ENCODE data around the gene LURAP1L.

DNA sequence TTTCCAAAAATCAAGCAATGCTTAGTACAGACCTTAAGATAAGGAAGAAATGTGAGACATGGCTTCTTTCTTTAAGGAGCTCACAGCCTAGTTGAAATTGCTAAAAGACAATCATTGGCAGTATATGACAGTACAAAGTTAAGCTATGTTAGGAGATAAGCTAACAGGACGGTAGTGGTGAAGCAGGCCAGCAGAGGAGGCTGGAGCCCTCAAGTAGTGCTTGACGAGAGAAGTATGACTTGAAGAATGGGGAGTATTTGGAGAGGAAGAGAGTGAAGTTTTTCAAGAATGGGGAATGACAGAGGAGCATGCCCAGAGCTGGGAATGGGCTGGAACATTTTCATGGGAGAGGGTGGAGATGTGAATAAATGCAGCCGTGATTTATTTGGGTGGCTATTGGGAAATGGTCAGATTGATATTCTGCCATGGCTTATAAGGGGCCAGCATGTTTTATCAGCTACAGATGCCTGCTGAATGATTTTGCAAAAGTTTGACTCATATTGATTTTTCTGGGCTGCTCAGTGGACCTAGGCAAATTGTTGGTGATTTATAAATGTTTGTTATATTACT lies 43.7 kb downstream of the LURAP1L start:
- TF ChIP-seq, protein P1, sequence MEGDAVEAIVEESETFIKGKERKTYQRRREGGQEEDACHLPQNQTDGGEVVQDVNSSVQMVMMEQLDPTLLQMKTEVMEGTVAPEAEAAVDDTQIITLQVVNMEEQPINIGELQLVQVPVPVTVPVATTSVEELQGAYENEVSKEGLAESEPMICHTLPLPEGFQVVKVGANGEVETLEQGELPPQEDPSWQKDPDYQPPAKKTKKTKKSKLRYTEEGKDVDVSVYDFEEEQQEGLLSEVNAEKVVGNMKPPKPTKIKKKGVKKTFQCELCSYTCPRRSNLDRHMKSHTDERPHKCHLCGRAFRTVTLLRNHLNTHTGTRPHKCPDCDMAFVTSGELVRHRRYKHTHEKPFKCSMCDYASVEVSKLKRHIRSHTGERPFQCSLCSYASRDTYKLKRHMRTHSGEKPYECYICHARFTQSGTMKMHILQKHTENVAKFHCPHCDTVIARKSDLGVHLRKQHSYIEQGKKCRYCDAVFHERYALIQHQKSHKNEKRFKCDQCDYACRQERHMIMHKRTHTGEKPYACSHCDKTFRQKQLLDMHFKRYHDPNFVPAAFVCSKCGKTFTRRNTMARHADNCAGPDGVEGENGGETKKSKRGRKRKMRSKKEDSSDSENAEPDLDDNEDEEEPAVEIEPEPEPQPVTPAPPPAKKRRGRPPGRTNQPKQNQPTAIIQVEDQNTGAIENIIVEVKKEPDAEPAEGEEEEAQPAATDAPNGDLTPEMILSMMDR (conservative IDR thresholded peaks at IDR 0.05; ENCODE audit: low read length) = no peak
- no peak for TF ChIP-seq EZH2phosphoT487 (IDR thresholded peaks at IDR 0.05; ENCODE audit: borderline replicate concordance)

Data from Loucy (cell line).